HG02884 (cell line): Measurements from ENCODE around the gene RCHY1.

Experiments
- ATAC-seq: cut with Tn5 transposase; IDR thresholded peaks from one replicate; pipeline ENCODE4 v1.9.1; 2021; ENCODE audit warnings: mild to moderate bottlenecking, moderate library complexity; ENCODE audit not compliant: unreplicated experiment

Gene RCHY1

GRCh38 chr4:75432683-75433082 lies 81.5 kb downstream of the RCHY1 start:
- peak; percentile 64 for ATAC-seq

GRCh38 chr4:75429208-75429607 lies 85.0 kb downstream of the RCHY1 start:
- ATAC-seq = peak; percentile 55
